Amniotic stem cell (primary cell): ENCODE measurements around the gene VSTM2L.

ENCODE experiments used
- DNase-seq: peaks from one replicate; lab custom pipeline; 2025; lab: John Stamatoyannopoulos, UW

Gene VSTM2L

GRCh38 chr20:37918035-37918434 lies 15.1 kb downstream of the VSTM2L start:
- no peak for DNase-seq

GRCh38 chr20:37919389-37920040 lies 16.6 kb downstream of the VSTM2L start:
- DNase-seq = no peak

GRCh38 chr20:37920270-37920669 lies 17.3 kb downstream of the VSTM2L start:
- DNase-seq = no peak

- no peak for DNase-seq
These were observed 17.9 kb downstream of the VSTM2L start for GRCh38 chr20:37920679-37921322.

GRCh38 chr20:37921341-37921929 lies 18.5 kb downstream of the VSTM2L start:
- no peak for DNase-seq

GRCh38 chr20:37922016-37922415 lies 19.1 kb downstream of the VSTM2L start:
- DNase-seq = no peak

GRCh38 chr20:37925265-37926165 lies 22.6 kb downstream of the VSTM2L start:
- DNase-seq = no peak

GRCh38 chr20:37926612-37927011 lies 23.7 kb downstream of the VSTM2L start:
- DNase-seq = no peak

- no peak for DNase-seq
These were observed 24.6 kb downstream of the VSTM2L start for GRCh38 chr20:37927410-37928095.

GRCh38 chr20:37928996-37929682 lies 26.2 kb downstream of the VSTM2L start:
- DNase-seq = no peak

GRCh38 chr20:37929683-37930014 lies 26.7 kb downstream of the VSTM2L start:
- DNase-seq = no peak

- DNase-seq = no peak
These were observed 28.4 kb downstream of the VSTM2L start for GRCh38 chr20:37931153-37931922.

GRCh38 chr20:37932074-37932473 lies 29.1 kb downstream of the VSTM2L start:
- DNase-seq = no peak

- no peak for DNase-seq
These were observed 30.0 kb downstream of the VSTM2L start for GRCh38 chr20:37932919-37933318.

- DNase-seq = no peak
These were observed 31.1 kb downstream of the VSTM2L start for GRCh38 chr20:37933786-37934633.

GRCh38 chr20:37934634-37935375 lies 31.9 kb downstream of the VSTM2L start:
- DNase-seq = no peak

GRCh38 chr20:37935435-37935834 lies 32.5 kb downstream of the VSTM2L start:
- no peak for DNase-seq

- no peak for DNase-seq
These were observed 33.1 kb downstream of the VSTM2L start for GRCh38 chr20:37936041-37936440.

- DNase-seq = no peak
These were observed 33.5 kb downstream of the VSTM2L start for GRCh38 chr20:37936451-37936850.
